Stimulated activated CD8-positive, alpha-beta memory T cell treated with anti-CD3 and anti-CD28 coated beads, Interleukin-7, amount 100 ng/mL, for 1 hour (primary cell): ENCODE measurements around the gene CTSD.
"Not testable (repeated sequence)": the region's sequence is repeated elsewhere in the genome, so short reads cannot be mapped to it uniquely, and the experiment has no call there.

Source experiments
- DNase-seq, 2 donors: peaks; one replicate each; pipeline ENCODE4 v3.0.0-alpha.2; 2020; ENCODE audit warnings: low read depth in 2 of 2

CTSD gene

GRCh38 chr11:1770061-1770460, 6.3 kb upstream of the CTSD start:
- DNase-seq, result no peak

GRCh38 chr11:1769304-1769936, 5.7 kb upstream of the CTSD start:
- DNase-seq, result not testable (repeated sequence)

GRCh38 chr11:1768141-1768469, 4.4 kb upstream of the CTSD start:
- DNase-seq, result no peak

GRCh38 chr11:1767399-1768140, 3.8 kb upstream of the CTSD start:
- DNase-seq, result no peak

- no peak for DNase-seq
Observed at GRCh38 chr11:1766719-1767398, 3.1 kb upstream of the CTSD start.

GRCh38 chr11:1765871-1766718, 2.4 kb upstream of the CTSD start:
- no peak for DNase-seq

GRCh38 chr11:1763336-1763795, 361 bp downstream of the CTSD start:
- DNase-seq, result no peak

GRCh38 chr11:1762537-1763302, 1.0 kb downstream of the CTSD start:
- DNase-seq, result no peak

GRCh38 chr11:1761857-1762536, 1.7 kb downstream of the CTSD start:
- no peak for DNase-seq

- no peak for DNase-seq
Observed at GRCh38 chr11:1761110-1761856, 2.4 kb downstream of the CTSD start.

GRCh38 chr11:1760351-1761109, 3.2 kb downstream of the CTSD start:
- DNase-seq, result no peak

- no peak for DNase-seq
Observed at GRCh38 chr11:1759851-1760220, 3.9 kb downstream of the CTSD start.

GRCh38 chr11:1759151-1759850, 4.4 kb downstream of the CTSD start:
- DNase-seq, result no peak

- DNase-seq, result no peak
Observed at GRCh38 chr11:1758611-1759150, 5.0 kb downstream of the CTSD start.

- peak; percentile 26 to 27 for DNase-seq
Observed at GRCh38 chr11:1757861-1758610, 5.7 kb downstream of the CTSD start.

- DNase-seq, result no peak
Observed at GRCh38 chr11:1756791-1757771, 6.6 kb downstream of the CTSD start.
